ENCODE results near the gene GNAZ. TPM values are rescaled to one million over a fixed set of nuclear protein-coding genes. Genes with fewer than 3 reads are reported as not detected.

Gene GNAZ
- total and polyA plus RNA-seq, 8 donors = 1.7 to 4.7 (median 3.9) TPM

DNA sequence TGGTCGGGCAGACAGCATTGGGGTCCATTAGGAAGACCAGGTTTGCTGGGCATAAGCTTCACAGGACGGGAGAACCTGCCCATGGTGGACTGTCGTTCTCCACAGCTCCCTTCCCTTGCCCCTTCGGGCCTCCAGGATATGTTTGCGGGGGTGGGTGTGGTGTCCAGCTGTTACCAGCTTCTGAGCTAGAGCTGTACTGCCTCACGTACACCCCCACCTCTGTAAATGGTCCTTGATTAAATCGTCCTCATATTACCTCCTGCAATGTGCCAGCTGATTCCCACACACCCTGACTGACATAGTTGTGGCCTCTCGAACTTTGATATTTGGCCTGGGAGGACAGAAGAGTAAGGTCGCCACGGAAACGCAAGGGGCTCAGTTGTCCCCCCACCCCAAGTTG is 93.8 kb downstream of the GNAZ start:
- no peaks in the 10 kb centered on the region for H3K36me3 ChIP-seq
- intact Hi-C loops (cut with DNase I) = no loop called here
- H3K4me3 ChIP-seq = no peak overlapping the region
- ATAC-seq (no peak), DNase-seq (no peak)
- peaks cover 0 to 5% of the 10 kb centered on the region in 2 donors for H3K4me1 ChIP-seq
- H3K27me3 ChIP-seq = no peaks in the 10 kb centered on the region
- no peak overlapping the region for H3K27ac ChIP-seq
- no peaks in the 10 kb centered on the region for H3K9me3 ChIP-seq
- no peak for TF ChIP-seq CTCF (IDR thresholded peaks at IDR 0.05)

DNA sequence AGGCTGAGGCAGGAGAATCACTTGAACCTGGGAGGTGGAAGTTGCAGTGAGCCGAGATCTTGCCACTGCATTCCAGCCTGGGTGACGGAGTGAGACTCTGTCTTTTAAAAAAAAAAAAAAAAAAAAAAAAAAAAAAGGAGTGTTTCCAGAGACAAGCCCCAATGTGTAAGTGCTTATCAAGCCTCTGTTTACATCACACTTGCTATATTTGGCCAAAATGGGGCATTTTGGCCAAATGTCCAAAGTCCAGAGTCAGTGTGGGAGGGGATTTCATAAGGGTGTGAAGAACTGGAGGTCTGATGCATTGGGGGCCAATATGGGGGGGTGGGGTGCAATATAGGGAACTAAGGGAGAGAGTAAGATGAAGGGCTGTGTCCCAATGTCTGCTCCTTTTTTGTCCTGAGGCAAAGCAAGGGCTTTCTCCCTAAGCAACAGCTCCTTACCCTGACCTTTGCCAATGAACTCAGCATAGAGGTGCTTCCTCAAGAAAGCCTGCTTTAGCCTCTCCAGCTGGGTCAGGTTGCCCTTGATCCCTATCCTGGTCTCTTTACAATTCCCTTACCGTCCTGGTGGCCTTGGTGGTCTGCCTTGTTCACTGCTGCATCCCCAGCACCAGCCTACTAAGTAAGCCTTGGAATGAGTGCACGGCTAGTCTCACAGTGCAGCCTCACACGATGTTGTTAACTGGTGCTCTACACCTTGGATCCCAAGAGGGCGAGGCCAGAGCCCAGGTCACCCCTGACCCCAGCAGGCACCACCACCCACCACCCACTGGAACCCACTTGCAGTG is 95.9 kb downstream of the GNAZ start:
- Histone ChIP-seq H3K27me3 (no peaks in the 10 kb centered on the region), H3K4me1 (no peaks in the 10 kb centered on the region), H3K4me3 (no peak overlapping the region), H3K9me3 (no peaks in the 10 kb centered on the region), H3K36me3 (no peaks in the 10 kb centered on the region), H3K27ac (no peak overlapping the region)
- peak in 2 of 4 donors; percentile 30 to 32 for DNase-seq
- intact Hi-C loops (cut with DNase I) = no loop called here
- ATAC-seq = no peak
- TF ChIP-seq CTCF (IDR thresholded peaks at IDR 0.05) = no peak

- no peak overlapping the region for H3K27ac ChIP-seq
- TF ChIP-seq CTCF (IDR thresholded peaks at IDR 0.05) = no peak
- ATAC-seq (no peak), DNase-seq (peak in 1 of 4 donors; percentile 24)
- H3K27me3 ChIP-seq = no peaks in the 10 kb centered on the region
- no peaks in the 10 kb centered on the region for H3K9me3 ChIP-seq
- H3K36me3 ChIP-seq = no peaks in the 10 kb centered on the region
- intact Hi-C loops (cut with DNase I) = no loop called here
- no peak overlapping the region for H3K4me3 ChIP-seq
- no peaks in the 10 kb centered on the region for H3K4me1 ChIP-seq
Measured at GRCh38 chr22:23166841-23167616, 96.7 kb downstream of the GNAZ start.

GRCh38 chr22:23168391-23169042 is 98.2 kb downstream of the GNAZ start:
- intact Hi-C loops (cut with DNase I) = no loop called here
- H3K27me3 ChIP-seq = no peaks in the 10 kb centered on the region
- ATAC-seq (no peak), DNase-seq (peak in 1 of 4 donors; percentile 34)
- H3K36me3 ChIP-seq = no peaks in the 10 kb centered on the region
- TF ChIP-seq CTCF (IDR thresholded peaks at IDR 0.05) = no peak
- H3K9me3 ChIP-seq = no peaks in the 10 kb centered on the region
- H3K4me1 ChIP-seq = no peaks in the 10 kb centered on the region
- H3K4me3 ChIP-seq = no peak overlapping the region
- no peak overlapping the region for H3K27ac ChIP-seq

- no peaks in the 10 kb centered on the region for H3K9me3 ChIP-seq
- H3K4me1 ChIP-seq = peaks cover 0 to 2% of the 10 kb centered on the region in 2 donors
- intact Hi-C loops (cut with DNase I) = no loop called here
- ATAC-seq (no peak), DNase-seq (peak in 1 of 4 donors; percentile 2)
- TF ChIP-seq CTCF (IDR thresholded peaks at IDR 0.05) = no peak
- H3K27ac ChIP-seq = no peak overlapping the region
- H3K27me3 ChIP-seq = no peaks in the 10 kb centered on the region
- no peaks in the 10 kb centered on the region for H3K36me3 ChIP-seq
- H3K4me3 ChIP-seq = no peak overlapping the region
Measured at GRCh38 chr22:23169043-23169406, 98.7 kb downstream of the GNAZ start.
